ENCODE results near the gene PINLYP.

DNA sequence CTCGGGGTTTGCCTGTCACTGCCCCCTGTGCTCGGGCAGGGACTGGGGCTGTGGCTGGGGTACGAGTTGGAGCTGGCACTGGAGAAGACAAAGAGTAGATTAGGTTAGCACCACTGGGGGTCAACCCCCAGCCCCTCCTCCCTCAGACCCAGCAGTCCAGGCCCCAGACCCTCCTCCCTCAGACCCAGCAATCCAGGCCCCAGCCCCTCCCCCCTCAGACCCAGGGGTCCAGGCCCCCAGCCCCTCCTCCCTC lies 23.5 kb upstream of the PINLYP start:
- TF ChIP-seq CTCF (IDR thresholded peaks at IDR 0.05 in 4 of 5, conservative IDR thresholded peaks at IDR 0.05 in 1 of 5) (no peak), POLR2A (IDR thresholded peaks at IDR 0.05) (no peak)
